ENCODE measurements around the gene TMEM187. TPM values are rescaled to one million over a fixed set of nuclear protein-coding genes. Genes with fewer than 3 reads are reported as not detected.

The TMEM187 gene
- total and polyA plus RNA-seq, 2 experiments from 2014 or later, result 8.7 to 12.1 TPM

DNA sequence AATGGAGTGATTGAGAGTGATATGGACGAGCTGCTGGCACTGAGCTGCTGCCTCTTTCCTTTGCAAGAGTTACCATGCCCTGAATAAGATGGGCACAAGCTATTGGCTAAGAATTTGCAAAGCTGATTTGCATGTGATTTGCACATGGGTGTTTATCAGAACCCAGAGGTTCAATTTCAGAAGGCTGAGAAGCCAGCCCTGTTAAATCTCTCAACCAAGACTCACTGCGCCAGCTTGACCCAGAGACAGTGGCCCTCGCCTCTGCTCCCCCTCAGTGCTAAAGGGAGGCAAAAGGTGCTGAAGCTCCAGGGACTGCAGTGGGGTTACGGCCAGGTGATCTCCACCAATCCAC lies 47.2 kb upstream of the TMEM187 start:
- Histone ChIP-seq H3K9me2 (replicated peaks; ENCODE audit: insufficient read depth) (no peaks in the 10 kb centered on the region), H3K79me2 (no peaks in the 10 kb centered on the region), H3K36me3 (replicated peaks; ENCODE audit: insufficient read depth, low read depth) (no peaks in the 10 kb centered on the region), H3K27me3 (no peaks in the 10 kb centered on the region), H3K27ac (no peak overlapping the region), H3K4me2 (no peak overlapping the region), H3K4me1 (ENCODE audit: insufficient read depth) (peaks cover 7% of the 10 kb centered on the region), H4K20me1 (ENCODE audit: insufficient read depth, poor library complexity, severe bottlenecking) (no peaks in the 10 kb centered on the region), H2AFZ (no peak overlapping the region), H3K4me3 (no peak overlapping the region), H3K9me3 (ENCODE audit: low read depth) (no peaks in the 10 kb centered on the region)
- TF ChIP-seq, protein P1, sequence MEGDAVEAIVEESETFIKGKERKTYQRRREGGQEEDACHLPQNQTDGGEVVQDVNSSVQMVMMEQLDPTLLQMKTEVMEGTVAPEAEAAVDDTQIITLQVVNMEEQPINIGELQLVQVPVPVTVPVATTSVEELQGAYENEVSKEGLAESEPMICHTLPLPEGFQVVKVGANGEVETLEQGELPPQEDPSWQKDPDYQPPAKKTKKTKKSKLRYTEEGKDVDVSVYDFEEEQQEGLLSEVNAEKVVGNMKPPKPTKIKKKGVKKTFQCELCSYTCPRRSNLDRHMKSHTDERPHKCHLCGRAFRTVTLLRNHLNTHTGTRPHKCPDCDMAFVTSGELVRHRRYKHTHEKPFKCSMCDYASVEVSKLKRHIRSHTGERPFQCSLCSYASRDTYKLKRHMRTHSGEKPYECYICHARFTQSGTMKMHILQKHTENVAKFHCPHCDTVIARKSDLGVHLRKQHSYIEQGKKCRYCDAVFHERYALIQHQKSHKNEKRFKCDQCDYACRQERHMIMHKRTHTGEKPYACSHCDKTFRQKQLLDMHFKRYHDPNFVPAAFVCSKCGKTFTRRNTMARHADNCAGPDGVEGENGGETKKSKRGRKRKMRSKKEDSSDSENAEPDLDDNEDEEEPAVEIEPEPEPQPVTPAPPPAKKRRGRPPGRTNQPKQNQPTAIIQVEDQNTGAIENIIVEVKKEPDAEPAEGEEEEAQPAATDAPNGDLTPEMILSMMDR (IDR thresholded peaks at IDR 0.05; ENCODE audit: poor library complexity), result no peak
- TF ChIP-seq EZH2phosphoT487 (IDR thresholded peaks at IDR 0.05; ENCODE audit: low read depth, severe bottlenecking, unreplicated experiment), result no peak
- TF ChIP-seq EZH2 (IDR thresholded peaks at IDR 0.05; ENCODE audit: borderline replicate concordance), result no peak
- 76% methylated on average over 4 of the region's 4 CpGs for WGBS (ENCODE audit: low lambda C conversion rate, missing lambda C conversion rate)
- no peak for DNase-seq (ENCODE audit: low spot score)

DNA sequence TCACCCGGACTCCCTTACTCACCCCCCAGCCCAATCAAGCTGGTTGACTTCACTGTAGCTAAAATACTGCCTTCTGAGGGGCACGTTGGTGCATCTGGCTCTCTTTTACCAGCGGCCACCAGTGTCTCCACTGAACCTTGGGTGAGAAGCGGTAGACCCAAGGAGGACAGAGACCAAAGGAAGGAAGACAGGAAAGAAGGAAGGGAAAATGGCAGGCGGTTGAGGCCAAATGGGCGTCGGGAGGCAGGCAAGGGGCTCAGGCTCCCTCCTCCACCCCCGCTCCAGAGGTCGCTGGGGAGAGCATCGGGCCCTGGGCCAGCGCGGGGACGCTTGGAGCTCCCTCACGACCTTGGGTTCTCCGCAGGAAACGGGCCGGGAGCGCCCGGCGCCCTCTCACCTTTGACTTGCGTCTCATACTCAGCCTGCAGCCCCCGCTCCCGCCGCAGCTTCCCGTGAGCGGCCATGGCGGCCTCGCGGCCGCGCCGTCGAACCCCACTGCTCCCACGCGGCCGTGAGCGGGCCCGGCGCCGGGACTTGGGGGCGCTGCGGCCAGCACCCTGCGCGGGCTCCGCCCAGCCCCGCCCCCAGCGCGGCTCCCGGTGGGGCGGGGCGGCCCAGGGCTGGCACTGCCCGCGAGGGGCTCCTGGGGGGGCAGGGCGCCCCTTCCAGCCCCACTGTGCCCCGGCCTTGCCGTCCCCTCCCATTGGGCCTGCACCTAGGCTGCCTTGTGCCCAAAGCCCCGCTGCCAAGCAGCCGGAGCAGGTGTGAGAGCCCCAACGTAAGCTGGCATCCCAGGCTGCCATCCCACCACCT lies 46.6 kb upstream of the TMEM187 start, which contains the start of gene ARHGAP4:
TSS of gene ARHGAP4 (minus strand) at position 526 of the 813 bp plus-strand sequence. CDS start at position 464, 62 bp downstream.
- no peaks in the 10 kb centered on the region for H4K20me1 ChIP-seq (ENCODE audit: insufficient read depth, poor library complexity, severe bottlenecking)
- no peaks in the 10 kb centered on the region for H3K9me3 ChIP-seq (ENCODE audit: low read depth)
- H3K4me1 ChIP-seq (ENCODE audit: insufficient read depth), result peaks cover 7% of the 10 kb centered on the region
- TF ChIP-seq, protein P1 (IDR thresholded peaks at IDR 0.05; ENCODE audit: poor library complexity), result no peak
- no peak for TF ChIP-seq EZH2phosphoT487 (IDR thresholded peaks at IDR 0.05; ENCODE audit: low read depth, severe bottlenecking, unreplicated experiment)
- TF ChIP-seq EZH2 (IDR thresholded peaks at IDR 0.05; ENCODE audit: borderline replicate concordance), result no peak
- H3K79me2 ChIP-seq, result no peaks in the 10 kb centered on the region
- H3K36me3 ChIP-seq (replicated peaks; ENCODE audit: insufficient read depth, low read depth), result no peaks in the 10 kb centered on the region
- no peak for DNase-seq (ENCODE audit: low spot score)
- no peaks in the 10 kb centered on the region for H3K9me2 ChIP-seq (replicated peaks; ENCODE audit: insufficient read depth)
- peak within 1 kb of the TSS; percentile 85 for H3K4me2 ChIP-seq
- H3K27me3 ChIP-seq, result no peaks in the 10 kb centered on the region
- H3K27ac ChIP-seq, result peak within 1 kb of the TSS; percentile 95
- 65% methylated on average over 21 of the region's 59 CpGs for WGBS (ENCODE audit: low lambda C conversion rate, missing lambda C conversion rate)
- H2AFZ ChIP-seq, result no peak within 1 kb of the TSS
- no peak within 1 kb of the TSS for H3K4me3 ChIP-seq

DNA sequence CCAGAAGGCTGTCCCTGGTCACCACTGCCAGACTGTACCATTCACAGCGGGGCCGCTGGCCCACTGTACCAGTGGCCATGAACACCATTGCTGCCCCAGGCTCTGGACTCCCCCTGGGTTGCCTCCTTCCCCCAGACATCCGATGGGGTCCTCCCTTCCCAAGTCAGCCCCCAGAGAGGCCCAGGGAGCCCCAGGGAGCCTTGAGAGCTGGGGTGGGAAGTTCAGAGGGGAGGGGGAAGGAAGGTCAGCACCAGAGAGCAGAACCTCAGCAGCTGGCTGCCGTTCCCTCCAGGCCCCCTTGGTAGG lies 46.0 kb upstream of the TMEM187 start:
- Histone ChIP-seq H3K27me3 (no peaks in the 10 kb centered on the region), H3K36me3 (replicated peaks; ENCODE audit: insufficient read depth, low read depth) (no peaks in the 10 kb centered on the region), H3K9me3 (ENCODE audit: low read depth) (no peaks in the 10 kb centered on the region), H3K4me2 (peak overlapping the region; percentile 85), H3K4me3 (no peak overlapping the region), H2AFZ (no peak overlapping the region), H4K20me1 (ENCODE audit: insufficient read depth, poor library complexity, severe bottlenecking) (no peaks in the 10 kb centered on the region), H3K27ac (peak overlapping the region; percentile 95), H3K79me2 (no peaks in the 10 kb centered on the region), H3K9me2 (replicated peaks; ENCODE audit: insufficient read depth) (no peaks in the 10 kb centered on the region), H3K4me1 (ENCODE audit: insufficient read depth) (peaks cover 7% of the 10 kb centered on the region)
- TF ChIP-seq, protein P1 (IDR thresholded peaks at IDR 0.05; ENCODE audit: poor library complexity), result no peak
- TF ChIP-seq EZH2 (IDR thresholded peaks at IDR 0.05; ENCODE audit: borderline replicate concordance) (no peak), EZH2phosphoT487 (IDR thresholded peaks at IDR 0.05; ENCODE audit: low read depth, severe bottlenecking, unreplicated experiment) (no peak)
- WGBS (ENCODE audit: low lambda C conversion rate, missing lambda C conversion rate), result 46% methylated on average over 4 of the region's 4 CpGs
- DNase-seq (ENCODE audit: low spot score), result no peak
